Stimulated activated CD4-positive, alpha-beta T cell treated with anti-CD3 and anti-CD28 coated beads, Interleukin-15, amount 100 ng/mL, for 48 hours (primary cell): ENCODE results near the gene HOXB5.

Experiments used
- DNase-seq, 2 donors: peaks; one replicate each; pipeline ENCODE4 v3.0.0-alpha.2; 2020; ENCODE audit warnings: low read depth in 2 of 2

HOXB5 gene

DNA sequence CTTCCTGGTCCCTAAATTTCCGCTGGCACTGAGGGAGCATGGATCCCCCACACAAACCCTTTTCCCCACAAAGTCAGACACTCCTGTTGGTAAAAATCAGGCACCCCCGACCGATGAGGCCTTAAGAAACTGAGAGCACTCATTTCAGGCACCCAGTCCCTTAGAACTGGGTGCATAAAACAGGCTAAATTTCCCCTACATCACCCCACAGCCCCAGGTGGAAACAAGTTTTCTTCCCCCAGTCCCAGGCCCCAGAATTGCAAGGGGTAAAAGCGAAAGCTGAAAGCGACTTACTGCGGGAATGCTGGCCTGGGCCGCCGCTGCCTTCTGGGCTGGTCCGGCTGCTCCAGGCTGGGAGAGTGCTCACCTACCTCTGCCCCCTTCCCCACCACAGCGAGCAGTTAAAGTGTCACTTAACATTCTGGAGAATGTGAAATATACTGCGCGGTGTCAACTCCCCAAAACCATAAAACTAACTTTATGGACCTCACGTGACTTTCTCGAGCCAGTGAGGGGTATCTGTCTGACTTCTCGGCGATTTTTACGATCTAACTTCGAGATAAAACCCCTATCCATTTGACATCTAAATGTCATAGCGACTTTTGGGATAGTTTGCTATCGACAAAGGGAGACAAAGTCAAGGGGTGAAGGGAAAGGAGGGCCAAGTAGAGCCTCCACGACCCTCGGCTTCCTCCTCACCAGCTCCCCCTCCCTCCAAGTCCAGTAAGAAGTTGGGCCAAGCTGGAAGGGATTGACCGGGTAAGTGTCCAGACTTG, 3.6 kb downstream of the HOXB5 start, which contains the start of gene HOXB3:
Gene HOXB3, minus strand, starts transcription at position 411 of the 776 bp plus-strand sequence. CDS start 37,767 bp downstream, outside the sequence.
- DNase-seq, result no peak

DNA sequence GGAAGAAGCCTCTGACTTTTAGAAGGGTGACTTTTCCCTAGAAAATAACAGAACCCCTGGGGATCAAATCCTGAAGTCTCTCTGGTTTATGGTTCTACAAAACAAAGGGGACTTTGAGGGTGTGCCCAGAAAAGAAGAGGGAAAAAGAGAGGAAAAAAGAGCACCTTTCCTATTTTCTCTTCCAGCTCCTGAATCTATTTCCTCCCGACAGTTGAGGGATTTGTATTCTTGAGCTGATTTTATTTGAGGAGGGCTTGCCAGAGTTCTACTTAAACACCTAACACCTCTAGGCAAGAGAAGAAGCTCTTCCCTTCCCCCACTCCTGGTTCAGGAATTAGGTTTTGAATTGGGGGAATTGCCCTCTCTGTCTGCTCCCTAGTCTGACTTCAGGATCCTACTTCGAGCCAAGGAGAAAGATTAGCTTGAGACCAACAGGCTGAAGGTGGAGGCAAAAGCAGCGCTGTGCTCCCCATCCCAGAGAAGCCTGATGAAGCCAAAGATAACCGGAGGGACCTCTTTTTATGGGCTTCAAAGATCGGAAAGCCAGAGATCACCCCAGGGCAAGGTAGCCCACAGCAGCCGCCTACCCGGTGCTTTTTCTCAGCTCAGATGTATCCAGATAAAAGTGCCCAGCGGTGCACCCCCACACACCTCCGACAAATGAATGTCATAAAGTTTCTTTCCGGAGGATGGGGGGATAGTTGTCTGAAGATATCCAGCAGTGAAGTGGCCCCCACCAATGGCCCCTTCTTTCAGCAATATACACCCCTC, 4.3 kb downstream of the HOXB5 start:
- no peak for DNase-seq

DNA sequence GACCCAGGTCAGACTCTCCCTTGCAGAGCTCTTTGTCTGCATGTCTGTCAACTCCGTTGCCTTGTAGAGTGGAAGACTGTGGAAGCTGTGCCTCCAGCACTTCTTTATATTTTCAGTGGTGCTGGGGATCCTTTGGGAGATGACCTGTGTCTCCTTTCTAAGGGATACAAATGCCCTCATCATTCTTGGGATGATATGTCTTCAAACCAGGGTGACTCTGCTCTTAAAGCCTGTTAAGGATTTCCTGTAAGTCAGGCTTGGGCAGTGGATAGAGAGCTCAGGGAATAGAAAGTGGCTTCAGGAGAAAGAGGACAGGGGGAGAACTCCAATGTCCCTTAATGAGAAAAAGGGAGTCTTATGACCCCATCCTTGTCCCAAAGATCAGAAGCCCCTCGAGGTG, 5.1 kb downstream of the HOXB5 start:
- no peak for DNase-seq

- DNase-seq, result no peak
Observed at GRCh38 chr17:48588074-48588415, 5.5 kb downstream of the HOXB5 start.

DNA sequence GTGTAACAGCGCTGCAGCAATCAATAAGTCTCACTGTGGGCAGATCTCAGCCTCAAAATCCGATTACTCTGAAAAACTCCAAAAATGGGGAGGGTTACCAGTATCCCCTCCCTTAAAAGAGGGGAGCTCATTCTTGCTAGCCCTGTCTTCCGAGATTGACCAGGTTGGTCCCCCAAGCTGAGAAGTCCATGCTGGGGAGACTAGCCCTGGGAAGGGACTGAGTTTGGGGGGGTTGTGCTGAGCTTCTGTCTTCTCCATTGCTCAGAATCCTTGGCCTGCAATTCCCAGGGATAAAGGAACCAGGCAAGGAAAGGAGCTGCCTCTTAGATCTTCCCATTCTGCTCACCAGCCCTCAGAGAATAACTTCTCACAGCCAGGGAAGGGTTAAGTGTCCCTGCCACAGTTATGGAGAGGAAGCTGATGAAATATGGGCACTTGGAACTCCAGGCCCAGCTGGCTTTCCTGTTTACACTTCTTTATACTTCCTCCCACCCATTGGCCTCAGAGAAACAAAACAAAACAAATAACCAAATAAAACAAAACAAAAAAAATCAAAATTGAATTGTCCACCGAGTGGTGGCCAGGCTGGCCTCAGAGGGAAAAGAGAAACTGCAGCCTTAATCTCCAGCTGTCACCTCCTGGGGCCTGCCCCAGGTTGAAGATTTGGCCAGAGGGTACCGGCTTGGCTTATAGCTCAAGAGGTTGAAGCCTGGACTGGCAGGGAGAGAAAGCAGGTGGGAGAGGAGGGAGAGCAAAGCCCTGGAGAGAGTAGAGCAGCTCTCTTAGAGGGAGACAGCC, 6.1 kb downstream of the HOXB5 start:
- DNase-seq, result no peak

- DNase-seq, result no peak
Observed at GRCh38 chr17:48586355-48587258, 7.0 kb downstream of the HOXB5 start.

DNA sequence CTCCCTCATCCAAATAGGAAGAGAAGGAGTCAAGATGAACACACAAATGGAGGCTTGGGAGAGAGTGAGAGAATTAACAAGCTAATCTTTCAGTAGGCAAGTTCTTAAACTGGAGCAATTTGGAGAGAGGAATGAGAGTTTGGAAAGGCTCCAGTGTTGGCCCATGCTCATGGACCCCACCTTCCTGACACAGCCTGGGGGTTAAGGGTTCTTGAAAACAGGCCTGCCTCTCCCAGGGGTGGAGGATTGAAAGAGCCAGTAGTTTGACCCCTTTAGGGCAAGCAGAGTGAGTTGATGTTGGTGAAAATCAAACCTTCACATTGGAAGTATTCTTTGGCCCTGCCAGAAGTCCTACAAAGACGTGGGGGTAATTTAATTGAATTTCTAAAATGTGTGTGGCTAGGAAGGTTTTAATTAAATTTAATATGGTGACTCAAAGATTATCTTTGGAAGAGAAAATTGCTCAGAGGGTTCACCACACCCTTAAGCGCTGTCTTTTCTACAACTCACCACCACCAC, 9.3 kb downstream of the HOXB5 start:
- DNase-seq, result no peak

DNA sequence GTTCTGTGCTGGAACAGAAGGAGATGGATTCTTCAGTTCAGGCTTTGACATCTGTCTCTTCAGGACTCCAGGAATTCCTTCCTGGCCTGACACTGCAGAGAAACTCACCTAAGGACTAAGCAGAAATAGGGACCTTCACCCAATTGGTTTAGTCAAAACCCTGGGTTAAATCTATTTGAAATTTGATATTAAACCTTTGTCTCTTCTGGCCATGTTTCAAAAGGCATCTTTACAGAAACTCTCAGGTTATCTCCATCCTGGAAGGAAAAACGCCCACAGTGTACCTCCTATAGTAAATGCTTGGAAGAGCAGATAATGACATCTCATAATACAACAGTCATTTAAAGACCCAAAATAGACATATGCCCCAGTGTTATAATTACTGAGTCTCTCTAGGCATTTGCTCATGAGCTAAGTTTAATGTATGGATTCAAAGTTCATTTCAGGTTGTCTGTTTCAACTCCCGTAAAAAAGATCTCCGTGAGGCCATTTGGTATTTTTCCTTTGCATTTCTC, 9.8 kb downstream of the HOXB5 start:
- no peak for DNase-seq

GRCh38 chr17:48582750-48583069, 10.9 kb downstream of the HOXB5 start:
- DNase-seq, result no peak

GRCh38 chr17:48579760-48580554, 13.6 kb downstream of the HOXB5 start:
- no peak for DNase-seq

DNA sequence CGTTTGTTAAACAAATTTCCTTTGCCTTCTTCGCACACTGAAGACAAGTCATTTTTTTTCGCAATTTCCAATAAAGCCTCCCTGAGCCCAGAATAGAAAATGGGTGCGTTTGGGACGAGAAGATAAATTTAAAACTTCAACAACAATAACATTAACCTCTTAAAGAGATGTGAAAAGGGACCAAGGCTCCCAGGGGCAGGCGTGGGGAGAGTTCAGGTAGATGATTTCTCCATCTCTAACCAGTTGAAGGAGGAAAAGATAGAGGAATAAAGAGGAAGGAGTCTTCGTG, 14.2 kb downstream of the HOXB5 start:
- no peak for DNase-seq

DNA sequence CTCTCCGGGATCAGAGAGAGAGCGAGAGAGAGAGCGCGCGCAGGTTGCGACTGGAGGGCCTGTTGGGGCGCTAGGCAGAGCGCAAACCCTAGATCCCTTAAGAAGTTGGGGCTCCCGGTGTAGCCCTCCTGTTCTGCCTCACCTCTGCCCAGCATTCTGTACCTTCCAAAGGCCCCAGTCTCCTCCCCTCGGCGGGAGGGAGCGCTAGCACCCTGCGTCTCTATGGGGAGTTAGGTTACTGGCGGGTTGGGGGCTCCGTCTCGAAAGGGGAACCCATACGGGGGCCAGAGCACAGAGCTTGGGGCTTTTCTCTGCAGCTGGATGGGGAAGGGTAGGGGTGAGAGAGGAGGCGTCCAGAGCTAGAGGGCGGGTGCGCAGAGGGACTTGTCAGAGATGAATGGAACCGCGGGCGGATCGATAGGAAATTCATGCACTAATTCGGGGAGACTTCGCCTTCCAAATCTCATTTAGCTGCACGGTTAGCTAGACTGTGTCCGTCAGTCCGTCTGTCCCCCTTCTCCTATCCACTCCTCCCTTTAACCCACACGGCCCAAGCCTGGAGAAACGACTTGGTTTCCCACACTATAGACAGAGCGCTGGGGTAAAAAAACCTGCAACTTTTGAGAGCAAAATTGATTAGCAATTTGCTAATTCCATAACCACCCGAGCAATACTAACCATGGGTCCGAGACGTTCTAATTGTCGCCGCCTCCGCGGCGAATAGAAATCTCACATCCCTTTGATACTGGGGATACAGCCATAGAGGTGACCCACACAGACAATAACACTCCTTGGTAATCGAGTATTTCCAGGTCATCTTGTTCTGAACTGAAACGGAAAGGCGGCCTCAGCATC, 14.7 kb downstream of the HOXB5 start:
- DNase-seq, result no peak

DNA sequence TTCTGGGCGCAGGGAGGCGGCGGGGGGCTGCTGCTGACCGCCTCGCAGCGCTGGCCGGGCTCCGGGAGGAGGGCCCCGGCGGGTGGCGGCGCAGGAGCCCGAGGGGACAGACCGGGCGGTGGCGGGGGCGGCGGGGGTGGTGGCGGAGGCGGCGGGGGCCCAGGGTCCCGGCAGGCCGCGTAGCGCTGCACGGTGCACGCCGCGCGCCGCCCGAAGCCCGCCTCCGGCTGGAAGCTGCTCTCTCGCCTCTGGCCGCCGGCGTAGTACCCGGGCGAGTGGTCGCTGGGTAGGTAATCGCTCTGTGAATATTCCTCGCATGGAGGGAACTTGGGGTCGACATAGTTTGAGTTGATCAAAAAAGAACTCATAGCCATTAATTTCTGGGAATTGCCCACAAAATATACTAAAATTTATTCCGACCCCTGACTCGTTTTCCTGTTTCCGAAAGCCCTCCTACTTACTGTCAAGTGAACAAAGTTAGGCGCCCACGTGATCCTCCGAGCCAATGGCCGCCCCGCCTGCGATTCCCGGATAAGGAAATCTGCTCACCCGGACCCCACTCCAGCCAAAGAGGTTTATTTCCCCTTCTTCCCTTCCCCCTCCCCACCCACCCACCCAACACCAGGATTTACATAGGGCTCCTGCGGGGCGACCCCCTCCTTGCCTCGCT, 15.5 kb downstream of the HOXB5 start, which contains the start of gene HOXB4:
Gene HOXB4, minus strand, starts transcription at position 405 of the 670 bp plus-strand sequence. Its CDS starts 31 bp downstream, at position 374.
- DNase-seq, result peak in 1 of 2 donors; percentile 43

GRCh38 chr17:48577330-48577945, 16.1 kb downstream of the HOXB5 start:
- DNase-seq, result no peak

DNA sequence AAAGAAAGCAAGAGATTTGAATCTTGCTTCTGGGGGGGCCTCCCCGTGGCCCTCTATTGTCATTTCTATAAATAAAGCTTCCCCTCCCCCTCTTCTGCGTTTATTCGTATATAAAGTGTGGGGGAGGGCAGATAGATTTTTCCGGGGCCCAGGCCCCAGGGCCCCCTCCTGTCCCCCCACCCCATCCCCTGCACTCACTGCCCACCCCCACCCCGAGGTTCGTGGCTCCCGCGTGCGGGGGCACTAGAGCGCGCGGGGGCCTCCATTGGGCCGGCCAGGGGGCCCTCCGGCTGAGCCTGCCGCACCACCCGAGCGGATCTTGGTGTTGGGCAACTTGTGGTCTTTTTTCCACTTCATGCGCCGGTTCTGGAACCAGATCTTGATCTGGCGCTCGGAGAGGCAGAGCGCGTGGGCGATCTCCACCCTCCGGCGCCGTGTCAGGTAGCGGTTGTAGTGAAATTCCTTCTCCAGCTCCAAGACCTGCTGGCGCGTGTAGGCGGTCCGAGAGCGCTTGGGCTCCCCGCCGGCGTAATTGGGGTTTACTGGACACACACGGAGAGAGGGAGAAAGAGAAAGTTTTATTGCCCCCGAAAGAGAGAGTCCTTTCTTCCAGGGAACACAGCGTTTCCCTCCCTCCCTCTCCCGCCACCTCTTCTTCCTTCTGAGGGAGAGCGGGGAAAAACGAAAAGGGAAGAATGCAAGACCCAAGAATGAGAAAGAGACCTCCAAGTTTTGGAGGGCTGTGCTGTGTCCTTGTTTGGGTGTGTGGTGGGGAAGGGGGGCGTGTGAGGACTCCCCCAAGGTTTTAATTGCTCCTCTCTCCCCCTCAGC, 16.9 kb downstream of the HOXB5 start:
- no peak for DNase-seq

- DNase-seq, result no peak
Observed at GRCh38 chr17:48575673-48576478, 17.7 kb downstream of the HOXB5 start.
